Ascending aorta (tissue), 2 donors: ENCODE results near the gene NOTUM. TPM values are rescaled to one million over a fixed set of nuclear protein-coding genes. Genes with fewer than 3 reads are reported as not detected.

Experiments
- DNase-seq, 2 donors: peaks; one replicate each; pipeline ENCODE4 v3.0.0-alpha.2; 2019; ENCODE audit warnings: low spot score in 2 of 2
- H3K27ac ChIP-seq, 2 donors: fragments of 200-600 bp; sonication (generic); one replicate each; pipeline ENCODE4 v1.5.1; 2016 to 2017; ENCODE audit warnings: mild to moderate bottlenecking in 1 of 2
- H3K27me3 ChIP-seq: fragments of 200-600 bp; sonication (generic); one replicate; pipeline ENCODE4 v1.5.1; 2017
- H3K36me3 ChIP-seq, 2 donors: fragments of 200-600 bp; sonication (generic); one replicate each; pipeline ENCODE4 v1.5.1; 2016
- H3K4me1 ChIP-seq, 2 donors: fragments of 200-600 bp; sonication (generic); one replicate each; pipeline ENCODE4 v1.5.1; 2016 to 2017; ENCODE audit warnings: mild to moderate bottlenecking in 1 of 2
- H3K4me3 ChIP-seq, 2 donors: fragments of 200-600 bp; sonication (generic); one replicate each; pipeline ENCODE4 v1.5.1; 2016 to 2017; ENCODE audit warnings: mild to moderate bottlenecking in 1 of 2
- H3K9me3 ChIP-seq, 2 donors: fragments of 200-600 bp; sonication (generic); one replicate each; pipeline ENCODE4 v1.5.1; 2016
- intact Hi-C: fragments of 100-400 bp; cut with DNase I; formaldehyde crosslinking; loops from one replicate; pipeline ENCODE4 v1.15.1; 2023
- total RNA-seq: library from RNA; depleted of rRNA; stranded (reverse); fragments of >200 nt; gene quantifications from one replicate; pipeline ENCODE4 v1.1.0, GENCODE V29; 2016
- TF ChIP-seq, protein P1 (sequence below), 3 experiments: fragments of 200-600 bp in 2 of 3; fragments of 450-650 bp in 1 of 3; sonication (generic) in 2 of 3; IDR thresholded peaks; one replicate each; pipeline ENCODE4 v1.5.1; 2016 to 2019; ENCODE audit warnings: antibody characterized with exemption in 3 of 3, mild to moderate bottlenecking in 1 of 3, moderate library complexity in 1 of 3

The NOTUM gene
- total RNA-seq, 1 donor from 2014 or later: not detected

DNA sequence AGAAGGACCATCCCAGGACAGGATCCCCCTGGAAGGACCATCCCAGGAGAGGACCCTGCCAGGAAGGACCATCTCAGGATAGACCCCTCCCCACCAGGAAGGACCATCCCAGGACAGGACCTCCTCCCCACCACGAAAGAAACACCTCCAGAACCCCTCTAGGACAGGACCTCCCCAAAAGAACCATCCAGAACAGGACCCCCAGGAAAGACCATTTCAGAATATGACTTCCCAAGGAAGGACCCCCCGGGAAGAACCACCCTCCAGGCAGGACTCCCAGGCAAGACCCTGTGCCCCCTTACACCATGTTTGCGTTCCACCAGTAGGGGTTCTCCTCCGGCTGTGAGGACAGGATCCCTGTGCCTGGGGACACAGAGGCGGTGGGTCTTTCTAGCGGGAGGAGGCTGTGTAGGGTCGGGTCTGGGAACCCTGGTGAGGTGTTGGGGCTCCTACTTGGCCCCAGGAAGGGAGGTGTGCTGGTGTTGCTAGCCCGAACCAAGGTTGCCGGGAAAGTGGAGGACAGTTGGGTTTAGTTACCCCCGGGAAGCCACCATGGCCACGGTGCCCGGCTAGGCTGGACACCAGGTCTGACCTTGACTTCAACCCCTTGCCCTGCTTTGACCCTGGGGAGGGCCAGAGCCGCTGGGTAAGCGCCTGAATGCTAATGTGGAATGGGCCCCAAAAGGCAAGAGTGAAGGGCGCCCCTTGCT is 2.2 kb downstream of the NOTUM start:
- peaks cover 29% of the 10 kb centered on the region for H3K27me3 ChIP-seq
- intact Hi-C loops: loop anchor here (1.0 to 5.0 kb wide), 2 partner anchors 63 to 194 kb away; no protein-coding TSS in a partner anchor
- no peaks in the 10 kb centered on the region for H3K36me3 ChIP-seq
- H3K4me1 ChIP-seq: peaks cover 10 to 11% of the 10 kb centered on the region in 2 donors
- TF ChIP-seq, protein P1, sequence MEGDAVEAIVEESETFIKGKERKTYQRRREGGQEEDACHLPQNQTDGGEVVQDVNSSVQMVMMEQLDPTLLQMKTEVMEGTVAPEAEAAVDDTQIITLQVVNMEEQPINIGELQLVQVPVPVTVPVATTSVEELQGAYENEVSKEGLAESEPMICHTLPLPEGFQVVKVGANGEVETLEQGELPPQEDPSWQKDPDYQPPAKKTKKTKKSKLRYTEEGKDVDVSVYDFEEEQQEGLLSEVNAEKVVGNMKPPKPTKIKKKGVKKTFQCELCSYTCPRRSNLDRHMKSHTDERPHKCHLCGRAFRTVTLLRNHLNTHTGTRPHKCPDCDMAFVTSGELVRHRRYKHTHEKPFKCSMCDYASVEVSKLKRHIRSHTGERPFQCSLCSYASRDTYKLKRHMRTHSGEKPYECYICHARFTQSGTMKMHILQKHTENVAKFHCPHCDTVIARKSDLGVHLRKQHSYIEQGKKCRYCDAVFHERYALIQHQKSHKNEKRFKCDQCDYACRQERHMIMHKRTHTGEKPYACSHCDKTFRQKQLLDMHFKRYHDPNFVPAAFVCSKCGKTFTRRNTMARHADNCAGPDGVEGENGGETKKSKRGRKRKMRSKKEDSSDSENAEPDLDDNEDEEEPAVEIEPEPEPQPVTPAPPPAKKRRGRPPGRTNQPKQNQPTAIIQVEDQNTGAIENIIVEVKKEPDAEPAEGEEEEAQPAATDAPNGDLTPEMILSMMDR (IDR thresholded peaks at IDR 0.05): no peak
- H3K4me3 ChIP-seq: peak overlapping the region in 1 of 2 donors; percentile 64
- H3K27ac ChIP-seq: no peak overlapping the region
- DNase-seq: no peak
- no peaks in the 10 kb centered on the region for H3K9me3 ChIP-seq

DNA sequence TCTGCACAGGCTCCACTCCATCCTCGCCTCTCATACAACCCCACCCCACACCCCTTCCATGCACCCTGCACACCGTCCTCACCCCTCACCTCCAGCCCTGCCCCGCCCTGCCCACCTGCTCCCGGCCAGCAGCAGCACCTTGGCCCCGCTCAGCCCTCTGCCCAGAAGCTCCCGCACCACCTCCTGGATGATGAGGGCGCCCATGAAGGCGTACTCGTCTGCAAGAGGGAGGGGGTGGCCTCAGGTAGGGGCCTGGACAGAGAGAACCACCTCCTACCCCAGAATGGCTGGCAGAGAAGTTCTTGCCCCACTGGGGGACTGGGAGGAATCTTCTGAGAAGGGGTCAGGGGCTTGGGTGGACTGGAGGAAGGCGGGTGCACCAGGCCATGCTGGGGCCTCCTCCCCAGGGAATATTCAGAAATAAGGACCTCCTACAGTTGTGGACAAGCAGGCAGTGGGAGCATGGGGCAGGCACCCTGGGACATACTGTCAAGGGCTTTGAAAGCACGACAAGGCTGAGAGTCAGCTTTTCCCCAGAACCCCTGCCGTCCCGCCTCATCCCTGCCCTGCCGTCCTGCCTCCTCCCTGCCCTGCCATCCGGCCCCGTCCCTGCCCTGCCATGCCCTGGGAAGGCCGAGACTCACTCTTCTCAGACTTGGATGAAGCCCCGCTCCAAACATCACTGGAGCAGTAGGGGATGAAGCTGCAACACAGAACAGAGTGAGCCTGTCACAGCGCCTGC is 3.1 kb downstream of the NOTUM start:
- no peak overlapping the region for H3K4me3 ChIP-seq
- peaks cover 31% of the 10 kb centered on the region for H3K27me3 ChIP-seq
- no peak overlapping the region for H3K27ac ChIP-seq
- no peak for DNase-seq
- H3K9me3 ChIP-seq: no peaks in the 10 kb centered on the region
- H3K4me1 ChIP-seq: peaks cover 10 to 11% of the 10 kb centered on the region in 2 donors
- TF ChIP-seq, protein P1 (IDR thresholded peaks at IDR 0.05): no peak
- intact Hi-C loops: loop anchor here (5.0 kb wide), 1 partner anchor 194 kb away; no protein-coding TSS in a partner anchor
- H3K36me3 ChIP-seq: no peaks in the 10 kb centered on the region

DNA sequence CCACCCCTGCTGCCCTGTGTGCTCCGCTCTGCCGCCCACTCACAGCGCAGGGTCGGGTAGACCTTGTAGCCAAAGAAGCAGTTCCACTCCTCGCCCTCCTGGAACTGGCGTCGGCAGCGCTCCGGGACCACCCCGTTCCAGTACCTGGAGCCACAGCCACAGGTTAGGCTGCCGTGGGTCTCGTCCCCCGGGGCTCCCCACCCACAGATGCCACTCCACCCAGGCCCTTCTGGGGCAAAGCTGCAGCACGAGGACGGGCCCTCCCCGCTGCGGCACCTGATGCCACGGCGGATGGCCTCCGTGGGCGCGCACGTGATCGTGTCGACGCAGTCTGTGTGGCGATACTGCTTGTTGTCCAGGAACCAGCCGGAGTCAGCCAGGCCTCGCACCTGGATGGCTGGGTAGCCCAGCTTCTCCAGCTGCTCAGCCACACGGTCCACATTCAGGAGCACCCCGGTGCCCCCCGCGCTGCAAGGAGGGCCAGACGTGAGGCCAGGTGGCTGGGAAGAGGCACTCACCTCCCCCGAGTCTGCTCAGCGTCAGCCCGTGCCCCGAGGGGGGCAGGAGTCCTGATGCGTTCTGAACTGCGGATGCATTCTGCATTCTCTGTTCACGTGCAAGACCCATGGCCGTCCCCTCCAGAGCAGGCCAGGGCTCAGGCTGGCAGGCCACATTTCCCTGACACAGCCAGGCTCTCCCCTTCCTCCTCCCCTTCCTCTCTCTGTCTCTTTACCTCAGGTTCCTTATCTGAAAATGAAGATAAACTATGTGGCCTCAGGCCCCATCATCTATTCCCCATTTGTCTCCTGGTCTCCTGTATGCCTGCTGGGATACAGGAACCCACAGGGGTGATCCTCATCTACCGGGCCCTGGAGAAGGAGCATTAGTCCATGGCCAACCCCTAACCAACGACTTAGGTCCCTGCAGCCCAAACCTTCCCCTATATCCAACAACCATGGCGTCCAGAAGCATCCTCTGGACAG is 4.1 kb downstream of the NOTUM start:
- TF ChIP-seq, protein P1 (IDR thresholded peaks at IDR 0.05): no peak
- intact Hi-C loops: loop anchor here (5.0 kb wide), 1 partner anchor 195 kb away; no protein-coding TSS in a partner anchor
- H3K27me3 ChIP-seq: peaks cover 29% of the 10 kb centered on the region

DNA sequence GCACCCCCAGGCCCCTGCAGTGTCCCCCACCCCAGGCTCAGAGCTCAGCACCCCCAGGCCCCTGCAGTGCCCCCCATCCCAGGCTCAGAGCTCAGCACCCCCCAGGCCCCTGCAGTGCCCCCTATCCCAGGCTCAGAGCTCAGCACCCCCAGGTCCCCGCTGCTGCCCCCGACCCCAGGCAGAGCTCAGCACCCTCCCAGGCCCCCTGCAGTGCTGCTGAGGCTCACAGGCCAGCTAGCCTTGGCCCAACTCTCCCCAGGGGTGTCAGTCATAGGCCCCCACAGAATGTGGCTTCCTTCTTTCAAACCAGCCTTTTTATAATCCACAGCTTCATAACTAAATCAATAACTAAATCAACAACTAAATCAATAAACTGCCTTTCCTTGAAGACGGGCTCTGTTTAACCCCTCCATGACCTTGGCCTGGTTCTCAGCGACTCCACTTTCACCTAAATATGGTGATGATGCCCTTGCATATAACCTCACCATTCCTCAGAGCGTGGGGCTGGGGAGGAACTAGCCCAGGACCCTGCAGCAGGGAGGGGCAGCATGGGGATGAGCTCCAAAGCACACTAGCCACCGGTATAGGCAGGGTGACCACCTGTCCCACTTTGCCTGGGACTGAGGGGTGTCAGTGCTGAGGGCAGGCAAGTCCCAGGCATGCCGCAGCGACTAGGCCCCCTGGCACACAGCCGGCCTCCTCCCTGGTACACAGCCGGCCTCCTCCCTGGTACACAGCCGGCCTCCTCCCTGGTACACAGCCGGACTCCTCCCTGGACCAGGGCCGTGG is 5.0 kb downstream of the NOTUM start:
- intact Hi-C loops: loop anchor here (5.0 kb wide), 1 partner anchor 196 kb away; no protein-coding TSS in a partner anchor
- Histone ChIP-seq H3K27ac (no peak overlapping the region), H3K36me3 (no peaks in the 10 kb centered on the region), H3K9me3 (no peaks in the 10 kb centered on the region), H3K27me3 (peaks cover 24% of the 10 kb centered on the region), H3K4me3 (no peak overlapping the region), H3K4me1 (peaks cover 7 to 10% of the 10 kb centered on the region in 2 donors)
- TF ChIP-seq, protein P1 (IDR thresholded peaks at IDR 0.05): no peak
- no peak for DNase-seq

More for the DNA sequence above, 4.1 kb downstream of the NOTUM start:
- Histone ChIP-seq H3K4me1 (peaks cover 10 to 11% of the 10 kb centered on the region in 2 donors), H3K36me3 (no peaks in the 10 kb centered on the region), H3K9me3 (no peaks in the 10 kb centered on the region), H3K4me3 (no peak overlapping the region), H3K27ac (no peak overlapping the region)
- no peak for DNase-seq
